GM20000 (cell line): ENCODE results near the gene CRYBG3.

Source experiments
- DNase-seq: peaks from one replicate; pipeline ENCODE4 v3.0.0; 2012; ENCODE audit warnings: low spot score
- CTCF ChIP-seq: IDR thresholded peaks from 2 replicates; pipeline ENCODE4 v1.5.1; 2012; ENCODE audit warnings: mild to moderate bottlenecking, control low read depth; ENCODE audit errors: extremely low read depth, missing control alignments

The CRYBG3 gene

GRCh38 chr3:97835761-97836160 is 13.9 kb downstream of the CRYBG3 start:
- no peak for DNase-seq
- no peak for TF ChIP-seq CTCF

- no peak for DNase-seq
- no peak for TF ChIP-seq CTCF
These were observed 16.6 kb downstream of the CRYBG3 start for GRCh38 chr3:97838393-97838792.

GRCh38 chr3:97839944-97840343 is 18.1 kb downstream of the CRYBG3 start:
- no peak for TF ChIP-seq CTCF
- no peak for DNase-seq

GRCh38 chr3:97841304-97841703 is 19.5 kb downstream of the CRYBG3 start:
- DNase-seq = no peak
- no peak for TF ChIP-seq CTCF

GRCh38 chr3:97841956-97842355 is 20.1 kb downstream of the CRYBG3 start:
- no peak for DNase-seq
- TF ChIP-seq CTCF = no peak

GRCh38 chr3:97848779-97849178 is 27.0 kb downstream of the CRYBG3 start:
- DNase-seq = no peak
- TF ChIP-seq CTCF = no peak

- no peak for TF ChIP-seq CTCF
These were observed 35.6 kb downstream of the CRYBG3 start for GRCh38 chr3:97857401-97857800.

More at GRCh38 chr3:97857401-97857800, 35.6 kb downstream of the CRYBG3 start:
- DNase-seq = no peak
